Fibroblast of lung (primary cell): ENCODE measurements around the gene DSTN. TPM values are rescaled to one million over a fixed set of nuclear protein-coding genes. Genes with fewer than 3 reads are reported as not detected.

Experiments used
- DNase-seq, 2 donors: peaks; one replicate each; pipeline versions ENCODE4 v3.0.0 to v3.0.0-alpha.2; 2010; ENCODE audit warnings: low read depth in 2 of 2
- H2AFZ ChIP-seq: 2 replicates; pipeline ENCODE4 v1.5.1; 2012; ENCODE audit warnings: low read length, control low read depth, inconsistent platforms
- H3K27ac ChIP-seq: 2 replicates; pipeline ENCODE4 v1.5.1; 2011; ENCODE audit warnings: low read length, control low read depth; ENCODE audit not compliant: insufficient read depth
- H3K27me3 ChIP-seq: 2 replicates; pipeline ENCODE4 v1.5.1; 2011; ENCODE audit warnings: mild to moderate bottlenecking, low read length; ENCODE audit not compliant: control insufficient read depth, insufficient read depth
- H3K36me3 ChIP-seq: 2 replicates; pipeline ENCODE4 v1.5.1; 2011; ENCODE audit warnings: low read length; ENCODE audit not compliant: control insufficient read depth, insufficient read depth
- H3K4me1 ChIP-seq: 2 replicates; pipeline ENCODE4 v1.5.1; 2011; ENCODE audit warnings: low read length; ENCODE audit not compliant: control insufficient read depth, insufficient read depth; ENCODE audit errors: extremely low read depth
- H3K4me2 ChIP-seq: 2 replicates; pipeline ENCODE4 v1.5.1; 2011; ENCODE audit warnings: low read length, control low read depth; ENCODE audit not compliant: insufficient read depth; ENCODE audit errors: extremely low read depth
- H3K4me3 ChIP-seq, 4 experiments: fragments of 200-600 bp in 1 of 4; sonication (generic) in 1 of 4; replicated peaks in 1 of 4; 2 replicates each; pipeline ENCODE4 v1.5.1; 2011 to 2016; ENCODE audit warnings: low read length in 4 of 4, low read depth in 3 of 4, mild to moderate bottlenecking in 3 of 4, control low read depth in 2 of 4, inconsistent platforms in 1 of 4, mixed read lengths in 1 of 4; ENCODE audit not compliant: insufficient read depth in 1 of 4; ENCODE audit errors: control extremely low read depth in 1 of 4
- H3K79me2 ChIP-seq: 2 replicates; pipeline ENCODE4 v1.5.1; 2012; ENCODE audit warnings: mild to moderate bottlenecking, low read length, inconsistent platforms; ENCODE audit not compliant: control insufficient read depth, insufficient read depth
- H3K9ac ChIP-seq: 2 replicates; pipeline ENCODE4 v1.5.1; 2011; ENCODE audit warnings: mild to moderate bottlenecking, low read length, control low read depth; ENCODE audit not compliant: insufficient read depth
- H3K9me3 ChIP-seq: 2 replicates; pipeline ENCODE4 v1.5.1; 2012; ENCODE audit warnings: low read depth, low read length; ENCODE audit not compliant: control insufficient read depth, insufficient read depth
- H4K20me1 ChIP-seq: 2 replicates; pipeline ENCODE4 v1.5.1; 2011; ENCODE audit warnings: low read length; ENCODE audit not compliant: control insufficient read depth, insufficient read depth; ENCODE audit errors: extremely low read depth
- CTCF ChIP-seq, 2 donors: IDR thresholded peaks in 1 of 2; conservative IDR thresholded peaks in 1 of 2; 1 replicate in 1 of 2; 2 replicates in 1 of 2; pipeline ENCODE4 v1.5.1; 2011 to 2012; ENCODE audit warnings: low read length in 2 of 2, control low read depth in 1 of 2, inconsistent platforms in 1 of 2, low read depth in 1 of 2, mild to moderate bottlenecking in 1 of 2
- EZH2 ChIP-seq: IDR thresholded peaks from 2 replicates; pipeline ENCODE4 v1.5.1; 2012; ENCODE audit warnings: low read length, control low read depth, mild to moderate bottlenecking; ENCODE audit errors: missing control alignments
- polyA plus RNA-seq, 2 donors: library from polyadenylated mRNA; depleted of rRNA in 1 of 2; stranded (reverse) in 1 of 2; unstranded in 1 of 2; fragments of >200 nt; gene quantifications; 2 replicates each; pipeline ENCODE4 v1.2.1, GENCODE V29; 2011 to 2012; ENCODE audit warnings: missing spikeins in 1 of 2
- total RNA-seq: library from RNA; depleted of rRNA; stranded (reverse); fragments of >200 nt; gene quantifications from 2 replicates; pipeline ENCODE4 v1.2.1, GENCODE V29; 2014

Gene DSTN
- total and polyA plus RNA-seq, 2 donors (not counting 1 experiment from before 2014, with no cell fraction given): 289 to 737 TPM

GRCh38 chr20:17595856-17596255 is 26.0 kb downstream of the DSTN start:
- no peak for DNase-seq
- no peaks in the 10 kb centered on the region for H3K36me3 ChIP-seq

DNA sequence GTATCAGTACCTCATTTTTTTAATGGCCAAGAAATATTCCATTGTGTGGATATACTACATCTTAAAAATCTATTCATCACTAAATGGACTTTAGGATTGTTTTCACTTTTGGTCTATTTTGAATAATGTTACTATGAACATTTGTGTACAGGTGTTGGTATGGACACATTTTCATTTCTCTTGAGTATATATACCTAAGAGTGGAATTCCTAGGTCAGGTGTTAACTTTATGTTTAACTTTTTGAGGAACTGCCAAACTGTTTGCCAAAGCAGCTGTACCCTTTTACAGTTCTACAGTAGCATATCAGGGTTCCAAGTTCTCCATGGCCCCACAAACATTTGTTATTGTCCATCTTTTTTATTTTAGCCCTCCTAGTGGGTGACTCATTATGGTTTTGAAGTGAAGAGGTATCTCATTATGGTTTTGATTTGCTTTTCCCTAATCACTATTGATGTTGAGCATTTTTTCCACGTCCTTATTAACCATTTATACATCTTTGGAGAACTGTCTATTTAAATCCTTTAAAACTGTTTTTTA is 28.2 kb downstream of the DSTN start:
- H3K4me3 ChIP-seq: no peak overlapping the region
- peaks cover 2% of the 10 kb centered on the region for H3K36me3 ChIP-seq
- no peak overlapping the region for H3K27ac ChIP-seq
- peaks cover 5% of the 10 kb centered on the region for H4K20me1 ChIP-seq
- H3K27me3 ChIP-seq: no peaks in the 10 kb centered on the region
- no peak for TF ChIP-seq CTCF (conservative IDR thresholded peaks at IDR 0.05 in 1 of 2, IDR thresholded peaks at IDR 0.05 in 1 of 2; ENCODE audit: low read depth in 1 of 2, low read length in 2 of 2)
- no peak for TF ChIP-seq EZH2
- H3K9ac ChIP-seq: no peak overlapping the region
- H2AFZ ChIP-seq: no peak overlapping the region
- no peak for DNase-seq
- peaks cover 85% of the 10 kb centered on the region for H3K79me2 ChIP-seq
- no peaks in the 10 kb centered on the region for H3K9me3 ChIP-seq
- no peaks in the 10 kb centered on the region for H3K4me1 ChIP-seq
- no peak overlapping the region for H3K4me2 ChIP-seq

More at GRCh38 chr20:17595856-17596255, 26.0 kb downstream of the DSTN start:
- Histone ChIP-seq H3K4me3 (no peak overlapping the region), H3K9me3 (no peaks in the 10 kb centered on the region), H2AFZ (no peak overlapping the region), H3K79me2 (peaks cover 93% of the 10 kb centered on the region), H3K27me3 (no peaks in the 10 kb centered on the region), H3K4me1 (no peaks in the 10 kb centered on the region), H3K27ac (no peak overlapping the region), H4K20me1 (peaks cover 5% of the 10 kb centered on the region), H3K4me2 (no peak overlapping the region), H3K9ac (no peak overlapping the region)
- no peak for TF ChIP-seq EZH2
- no peak for TF ChIP-seq CTCF (conservative IDR thresholded peaks at IDR 0.05 in 1 of 2, IDR thresholded peaks at IDR 0.05 in 1 of 2; ENCODE audit: low read depth in 1 of 2, low read length in 2 of 2)

GRCh38 chr20:17601957-17602356 is 32.1 kb downstream of the DSTN start:
- peaks cover 2% of the 10 kb centered on the region for H3K36me3 ChIP-seq
- TF ChIP-seq CTCF (conservative IDR thresholded peaks at IDR 0.05 in 1 of 2, IDR thresholded peaks at IDR 0.05 in 1 of 2; ENCODE audit: low read depth in 1 of 2, low read length in 2 of 2) (no peak), EZH2 (no peak)
- peaks cover 3% of the 10 kb centered on the region for H4K20me1 ChIP-seq

More at GRCh38 chr20:17601957-17602356, 32.1 kb downstream of the DSTN start:
- Histone ChIP-seq H3K4me3 (no peak overlapping the region), H3K4me2 (no peak overlapping the region), H3K27ac (no peak overlapping the region), H3K27me3 (no peaks in the 10 kb centered on the region), H2AFZ (no peak overlapping the region), H3K4me1 (no peaks in the 10 kb centered on the region), H3K9me3 (no peaks in the 10 kb centered on the region), H3K9ac (no peak overlapping the region), H3K79me2 (peaks cover 52% of the 10 kb centered on the region)
- DNase-seq: no peak
